Measurements from ENCODE around the gene CSTF2T.

DNA sequence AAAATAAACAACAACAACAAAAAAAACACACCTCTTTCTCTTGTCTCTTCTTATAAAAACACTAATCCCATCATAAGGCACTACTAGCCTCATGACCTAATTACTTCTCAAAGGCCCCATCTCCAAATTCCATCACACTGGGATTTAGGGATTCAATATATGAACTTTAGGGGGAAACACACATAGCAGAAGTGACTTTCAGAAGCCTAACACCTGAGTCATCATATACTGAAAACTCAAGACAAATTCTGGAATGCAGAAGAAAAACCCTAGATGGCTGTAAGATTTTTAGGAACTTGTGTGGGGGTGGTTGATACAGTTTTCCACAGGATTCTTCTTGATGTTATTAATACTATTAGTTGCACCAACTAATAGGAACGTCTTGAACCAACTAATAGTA lies 33.7 kb upstream of the CSTF2T start:
- no peak for TF ChIP-seq CTCF (IDR thresholded peaks at IDR 0.05; ENCODE audit: borderline replicate concordance, extremely low read depth, low read length, poor library complexity, severe bottlenecking)
- TF ChIP-seq EZH2 (IDR thresholded peaks at IDR 0.05; ENCODE audit: borderline replicate concordance, low read depth, low read length, severe bottlenecking): no peak
